GM23248 (cell line): ENCODE results near the gene SKA3.

ENCODE experiments used
- EZH2 ChIP-seq: fragments of 200-600 bp; sonication (generic); IDR thresholded peaks from 2 replicates; pipeline ENCODE4 v1.6.1; 2018; ENCODE audit warnings: antibody characterized with exemption, mild to moderate bottlenecking; ENCODE audit not compliant: insufficient read depth, poor library complexity, severe bottlenecking
- EZH2phosphoT487 ChIP-seq: fragments of 200-600 bp; sonication (generic); IDR thresholded peaks from 2 replicates; pipeline ENCODE4 v1.6.1; 2018; ENCODE audit warnings: antibody characterized with exemption, moderate library complexity, mild to moderate bottlenecking, low read depth; ENCODE audit not compliant: insufficient read depth

DNA sequence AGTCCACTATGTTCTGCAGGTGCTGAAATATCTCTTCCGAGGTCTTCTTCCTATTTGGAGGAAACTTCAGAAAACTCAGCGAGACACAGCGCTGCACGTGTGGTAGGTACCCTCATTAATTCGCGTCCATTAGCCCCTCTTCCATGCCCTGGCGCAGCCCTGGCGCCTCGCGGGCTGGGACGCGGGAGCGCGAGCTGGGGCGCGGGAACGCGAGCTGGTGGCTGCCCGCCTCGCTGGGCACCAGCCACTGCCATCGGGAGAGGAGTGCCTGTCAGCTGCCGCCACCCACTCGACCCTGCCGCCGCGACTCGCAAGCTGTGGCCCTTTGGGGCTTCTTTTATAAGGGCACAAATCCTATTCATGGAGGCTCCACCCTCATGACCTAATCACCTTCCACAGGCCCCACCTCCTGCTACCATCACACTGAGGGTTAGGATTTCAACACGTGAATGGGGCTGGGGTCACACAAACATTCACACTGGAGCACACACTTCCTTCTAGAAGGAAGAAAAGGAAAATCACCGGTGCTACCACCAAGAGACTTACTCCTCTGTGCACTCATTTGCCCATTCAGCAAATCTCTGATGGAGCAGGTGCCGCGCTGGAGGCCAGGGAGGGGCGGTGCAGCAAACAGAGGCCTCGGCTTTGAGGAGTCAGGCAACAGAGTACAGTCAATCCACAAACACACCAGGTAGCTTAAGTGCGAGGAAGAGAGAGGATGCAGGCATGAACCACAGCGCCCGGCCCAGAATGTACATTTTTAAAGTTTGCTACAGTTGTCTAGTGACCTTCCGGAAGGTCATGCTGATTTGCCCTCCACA lies 71.9 kb downstream of the SKA3 start:
- TF ChIP-seq EZH2 = no peak
- no peak for TF ChIP-seq EZH2phosphoT487
